Measurements from ENCODE around the gene TOM1L2.

Gene TOM1L2

GRCh38 chr17:17966399-17966798, 5.8 kb downstream of the TOM1L2 start:
- H3K4me3 ChIP-seq (ENCODE audit: control insufficient read depth, low read depth, low read length): no peak overlapping the region
- DNase-seq (ENCODE audit: low read depth): no peak
- TF ChIP-seq CTCF (IDR thresholded peaks at IDR 0.05; ENCODE audit: control insufficient read depth, insufficient read depth, low read depth, low read length, missing control alignments): no peak

GRCh38 chr17:17965152-17965721, 7.0 kb downstream of the TOM1L2 start:
- no peak for TF ChIP-seq CTCF (IDR thresholded peaks at IDR 0.05; ENCODE audit: control insufficient read depth, insufficient read depth, low read depth, low read length, missing control alignments)
- no peak overlapping the region for H3K4me3 ChIP-seq (ENCODE audit: control insufficient read depth, low read depth, low read length)
- no peak for DNase-seq (ENCODE audit: low read depth)

GRCh38 chr17:17964710-17965109, 7.5 kb downstream of the TOM1L2 start:
- no peak overlapping the region for H3K4me3 ChIP-seq (ENCODE audit: control insufficient read depth, low read depth, low read length)
- no peak for TF ChIP-seq CTCF (IDR thresholded peaks at IDR 0.05; ENCODE audit: control insufficient read depth, insufficient read depth, low read depth, low read length, missing control alignments)
- no peak for DNase-seq (ENCODE audit: low read depth)

GRCh38 chr17:17963694-17964436, 8.3 kb downstream of the TOM1L2 start:
- DNase-seq (ENCODE audit: low read depth): no peak
- no peak for TF ChIP-seq CTCF (IDR thresholded peaks at IDR 0.05; ENCODE audit: control insufficient read depth, insufficient read depth, low read depth, low read length, missing control alignments)

GRCh38 chr17:17963066-17963465, 9.1 kb downstream of the TOM1L2 start:
- TF ChIP-seq CTCF (IDR thresholded peaks at IDR 0.05; ENCODE audit: control insufficient read depth, insufficient read depth, low read depth, low read length, missing control alignments): no peak
- DNase-seq (ENCODE audit: low read depth): no peak
- no peak overlapping the region for H3K4me3 ChIP-seq (ENCODE audit: control insufficient read depth, low read depth, low read length)

More at GRCh38 chr17:17963694-17964436, 8.3 kb downstream of the TOM1L2 start:
- H3K4me3 ChIP-seq (ENCODE audit: control insufficient read depth, low read depth, low read length): no peak overlapping the region

- H3K4me3 ChIP-seq (ENCODE audit: control insufficient read depth, low read depth, low read length): no peak overlapping the region
- no peak for DNase-seq (ENCODE audit: low read depth)
- no peak for TF ChIP-seq CTCF (IDR thresholded peaks at IDR 0.05; ENCODE audit: control insufficient read depth, insufficient read depth, low read depth, low read length, missing control alignments)
These were observed 11.6 kb downstream of the TOM1L2 start for GRCh38 chr17:17960500-17961030.
